Thymus (tissue), 11 donors: Measurements from ENCODE around the gene FAM171A2. TPM values are rescaled to one million over a fixed set of nuclear protein-coding genes. Genes with fewer than 3 reads are reported as not detected.

Source experiments
- DNase-seq, 9 donors: peaks; one replicate each; pipeline ENCODE4 v3.0.0-alpha.2; 2013; ENCODE audit warnings: low spot score in 9 of 9, low read depth in 6 of 9, missing footprints in 1 of 9
- H3K27ac ChIP-seq, 2 donors: one replicate each; pipeline ENCODE4 v1.5.1; 2013; ENCODE audit warnings: control low read depth in 1 of 2, low read depth in 1 of 2, low read length in 1 of 2, mild to moderate bottlenecking in 1 of 2, moderate library complexity in 1 of 2
- H3K27me3 ChIP-seq, 2 donors: one replicate each; pipeline ENCODE4 v1.5.1; 2013; ENCODE audit warnings: low read length in 1 of 2; ENCODE audit not compliant: control insufficient read depth in 2 of 2, insufficient read depth in 1 of 2
- H3K36me3 ChIP-seq, 2 donors: one replicate each; pipeline ENCODE4 v1.5.1; 2013; ENCODE audit warnings: low read length in 1 of 2, mild to moderate bottlenecking in 1 of 2, moderate library complexity in 1 of 2; ENCODE audit not compliant: control insufficient read depth in 2 of 2, insufficient read depth in 2 of 2
- H3K4me1 ChIP-seq, 2 donors: one replicate each; pipeline ENCODE4 v1.5.1; 2013; ENCODE audit warnings: low read length in 2 of 2; ENCODE audit not compliant: control insufficient read depth in 2 of 2, insufficient read depth in 2 of 2
- H3K4me3 ChIP-seq, 2 donors: one replicate each; pipeline ENCODE4 v1.5.1; 2013; ENCODE audit warnings: low read length in 2 of 2, control low read depth in 1 of 2, mild to moderate bottlenecking in 1 of 2
- H3K9me3 ChIP-seq, 2 donors: one replicate each; pipeline ENCODE4 v1.5.1; 2013; ENCODE audit warnings: low read length in 1 of 2, mild to moderate bottlenecking in 1 of 2; ENCODE audit not compliant: control insufficient read depth in 2 of 2, insufficient read depth in 1 of 2
- WGBS: extraction: QIAGEN DNeasy Blood & Tissue Kit; methylation state at CpG from one replicate; pipeline ENCODE4 v1.1.7; 2013; 5-methylcytosine and 5-hydroxymethylcytosine counted together
- polyA plus RNA-seq: library from polyadenylated mRNA; stranded (reverse); fragments of 200-250 nt; gene quantifications from one replicate; pipeline ENCODE4 v1.2.3, GENCODE V29; 2013
- total RNA-seq: library from RNA; stranded (reverse); fragments of 120-200 nt; gene quantifications from one replicate; pipeline ENCODE4 v1.2.4, GENCODE V29; 2013
- donor health status: healthy.

Gene FAM171A2
- total and polyA plus RNA-seq, 2 donors: 0.39 to 1.4 TPM

DNA sequence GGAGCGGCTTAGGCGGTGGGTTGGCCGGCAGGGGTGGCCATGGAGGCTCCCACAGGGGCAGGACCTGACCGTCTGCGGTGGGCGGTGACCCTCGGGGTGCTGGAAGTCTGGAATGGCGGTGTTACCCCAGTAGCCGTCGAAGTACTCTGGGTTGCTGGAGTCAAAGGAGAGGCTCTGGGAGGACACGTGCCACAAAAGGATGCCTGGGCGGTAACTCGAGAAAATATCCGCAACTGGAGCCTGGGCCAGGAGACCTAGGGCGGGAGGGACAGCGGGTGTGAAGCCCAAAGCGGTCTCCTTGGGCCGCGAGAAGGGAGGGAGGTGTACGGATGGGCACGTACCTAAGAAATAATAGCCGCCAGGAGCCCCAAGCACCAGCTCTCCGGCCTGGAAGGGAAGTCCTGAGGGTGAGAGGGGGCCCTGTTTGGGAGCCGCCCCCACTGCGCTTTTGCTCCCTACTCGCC is 21.2 kb upstream of the FAM171A2 start:
- DNase-seq: no peak
- Histone ChIP-seq H3K27me3 (peaks cover 19 to 64% of the 10 kb centered on the region in 2 donors), H3K9me3 (peaks cover 0 to 5% of the 10 kb centered on the region in 2 donors), H3K4me3 (peak overlapping the region; percentile 11 to 50), H3K36me3 (no peaks in the 10 kb centered on the region), H3K4me1 (peaks cover 6 to 21% of the 10 kb centered on the region in 2 donors), H3K27ac (no peak overlapping the region)
- 11% methylated on average over 26 of the region's 26 CpGs for WGBS

DNA sequence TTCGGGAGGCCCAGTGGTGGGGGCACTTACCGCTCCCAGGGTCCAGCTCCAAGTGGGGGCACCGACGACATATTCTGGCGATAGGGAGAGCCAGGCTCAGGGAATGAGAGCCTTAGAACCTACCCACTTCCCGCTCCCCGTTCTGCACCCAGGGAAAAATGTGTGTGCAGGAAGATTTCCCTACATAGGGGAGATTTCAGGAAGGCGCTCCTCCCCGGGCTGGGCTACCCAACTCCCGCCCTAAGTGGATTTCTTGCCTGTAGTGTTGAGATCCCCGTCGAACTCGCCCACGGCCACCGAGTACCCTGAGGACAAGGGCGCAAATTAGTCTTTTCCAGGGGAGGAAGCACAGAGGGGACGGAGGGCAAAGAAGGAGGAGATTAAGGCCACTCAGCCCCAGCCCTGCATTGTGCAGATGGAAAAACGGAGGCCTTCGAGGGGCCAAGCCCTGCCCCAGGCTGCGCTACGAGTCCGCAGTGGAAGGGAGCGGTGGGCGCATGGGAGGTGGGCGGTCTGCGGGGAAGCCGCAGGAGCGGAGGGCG is 20.7 kb upstream of the FAM171A2 start:
- peaks cover 0 to 5% of the 10 kb centered on the region in 2 donors for H3K9me3 ChIP-seq
- H3K27ac ChIP-seq: no peak overlapping the region
- H3K4me1 ChIP-seq: peaks cover 6 to 18% of the 10 kb centered on the region in 2 donors
- H3K27me3 ChIP-seq: peaks cover 19 to 64% of the 10 kb centered on the region in 2 donors
- H3K36me3 ChIP-seq: no peaks in the 10 kb centered on the region
- 70% methylated on average over 29 of the region's 29 CpGs for WGBS
- DNase-seq: no peak
- no peak overlapping the region for H3K4me3 ChIP-seq

DNA sequence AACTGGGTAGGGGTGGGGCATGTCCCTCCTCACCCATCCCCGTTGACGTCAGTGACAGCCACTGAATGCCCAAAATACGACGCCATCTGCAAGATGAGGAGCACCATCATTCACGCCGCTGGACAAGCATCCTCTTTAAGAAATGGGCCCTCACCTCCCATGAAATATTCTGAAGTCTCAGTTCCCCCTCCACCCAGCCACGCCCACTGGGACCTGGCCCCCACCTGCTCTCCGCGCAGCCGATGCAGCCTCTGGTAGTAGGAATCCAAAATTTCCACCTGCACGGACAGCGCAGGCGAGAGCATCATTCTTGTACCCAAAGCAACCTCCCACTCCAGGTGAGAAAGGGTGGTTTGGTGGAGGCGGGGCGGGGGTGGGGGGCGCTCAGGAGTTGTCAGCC is 20.2 kb upstream of the FAM171A2 start:
- no peak overlapping the region for H3K4me3 ChIP-seq
- WGBS: 95% methylated on average over 16 of the region's 16 CpGs
- no peaks in the 10 kb centered on the region for H3K36me3 ChIP-seq
- H3K27me3 ChIP-seq: peaks cover 19 to 64% of the 10 kb centered on the region in 2 donors
- no peak overlapping the region for H3K27ac ChIP-seq
- peaks cover 0 to 5% of the 10 kb centered on the region in 2 donors for H3K9me3 ChIP-seq
- H3K4me1 ChIP-seq: peaks cover 6 to 18% of the 10 kb centered on the region in 2 donors
- no peak for DNase-seq

DNA sequence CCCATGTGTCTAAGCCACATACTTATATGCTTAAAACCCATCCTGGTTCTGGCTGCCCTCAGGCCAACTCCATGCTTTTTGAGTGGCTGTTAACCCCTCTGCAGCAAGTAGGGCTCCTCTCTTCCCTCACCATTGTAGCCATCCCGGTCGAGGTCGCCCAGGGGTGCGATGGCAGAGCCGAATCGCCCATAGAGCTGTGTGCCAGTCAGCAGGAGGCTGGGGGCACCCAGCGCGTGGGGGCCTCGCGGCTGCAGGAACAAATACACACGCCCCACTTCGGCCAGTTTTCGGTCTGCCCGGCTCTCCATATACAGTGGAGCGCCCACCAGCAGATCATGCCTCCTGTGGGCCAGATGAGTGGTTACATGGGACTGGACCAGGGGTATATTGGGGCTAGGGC is 19.7 kb upstream of the FAM171A2 start:
- Histone ChIP-seq H3K9me3 (peaks cover 0 to 6% of the 10 kb centered on the region in 2 donors), H3K27me3 (peaks cover 19 to 65% of the 10 kb centered on the region in 2 donors), H3K4me1 (peaks cover 6 to 18% of the 10 kb centered on the region in 2 donors), H3K4me3 (no peak overlapping the region), H3K27ac (no peak overlapping the region), H3K36me3 (no peaks in the 10 kb centered on the region)
- DNase-seq: no peak
- 98% methylated on average over 15 of the region's 15 CpGs for WGBS

DNA sequence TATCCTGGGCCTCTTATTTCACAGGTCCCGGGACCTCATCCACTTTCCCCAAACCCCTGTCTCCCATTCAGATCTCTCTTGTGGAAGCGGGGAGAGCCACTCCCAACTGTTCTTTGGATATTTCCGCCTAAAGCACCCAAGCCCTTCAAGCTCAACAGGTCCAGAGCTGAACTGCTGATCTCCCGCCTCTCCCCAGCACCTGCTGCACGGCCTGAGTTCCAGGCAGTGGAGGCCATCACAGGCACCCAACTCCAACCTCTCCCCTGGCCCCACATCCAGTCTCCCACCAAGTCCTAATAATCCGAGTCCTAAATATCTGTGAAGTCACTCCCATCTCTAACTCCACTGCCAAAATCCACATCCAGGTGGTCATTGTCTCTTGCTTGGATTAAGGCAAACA is 19.3 kb upstream of the FAM171A2 start:
- DNase-seq: no peak
- Histone ChIP-seq H3K4me3 (no peak overlapping the region), H3K36me3 (no peaks in the 10 kb centered on the region), H3K27me3 (peaks cover 19 to 68% of the 10 kb centered on the region in 2 donors), H3K9me3 (peaks cover 0 to 7% of the 10 kb centered on the region in 2 donors), H3K4me1 (peaks cover 6 to 18% of the 10 kb centered on the region in 2 donors), H3K27ac (no peak overlapping the region)
- 97% methylated on average over 6 of the region's 6 CpGs for WGBS

DNA sequence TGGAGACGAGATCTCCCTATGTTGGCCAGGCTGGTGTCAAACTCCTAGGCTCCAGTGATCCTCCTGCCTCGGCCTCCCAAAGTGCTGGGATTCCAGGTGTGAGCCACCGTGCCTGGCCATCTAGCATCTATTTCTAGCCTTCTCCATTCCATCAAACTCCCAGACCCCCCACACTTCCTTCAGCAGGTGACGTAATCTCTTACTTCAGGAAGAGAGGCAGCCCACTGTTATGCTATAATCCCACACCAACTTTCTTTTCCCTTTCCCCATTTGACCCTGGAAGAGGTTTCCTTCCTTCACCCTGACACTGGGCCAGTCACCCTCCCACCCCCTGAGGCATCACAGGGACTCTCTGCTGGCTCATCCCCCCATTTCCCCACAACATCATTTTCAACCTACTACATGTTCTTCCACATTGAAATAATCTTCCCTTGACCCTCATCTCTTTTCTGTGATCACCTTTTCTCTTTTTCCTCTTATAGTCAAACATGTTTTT is 18.2 kb upstream of the FAM171A2 start:
- peaks cover 6 to 18% of the 10 kb centered on the region in 2 donors for H3K4me1 ChIP-seq
- no peak for DNase-seq
- H3K9me3 ChIP-seq: peaks cover 0 to 7% of the 10 kb centered on the region in 2 donors
- H3K36me3 ChIP-seq: no peaks in the 10 kb centered on the region
- H3K27me3 ChIP-seq: peaks cover 19 to 66% of the 10 kb centered on the region in 2 donors
- 90% methylated on average over 4 of the region's 4 CpGs for WGBS
- no peak overlapping the region for H3K4me3 ChIP-seq
- no peak overlapping the region for H3K27ac ChIP-seq

DNA sequence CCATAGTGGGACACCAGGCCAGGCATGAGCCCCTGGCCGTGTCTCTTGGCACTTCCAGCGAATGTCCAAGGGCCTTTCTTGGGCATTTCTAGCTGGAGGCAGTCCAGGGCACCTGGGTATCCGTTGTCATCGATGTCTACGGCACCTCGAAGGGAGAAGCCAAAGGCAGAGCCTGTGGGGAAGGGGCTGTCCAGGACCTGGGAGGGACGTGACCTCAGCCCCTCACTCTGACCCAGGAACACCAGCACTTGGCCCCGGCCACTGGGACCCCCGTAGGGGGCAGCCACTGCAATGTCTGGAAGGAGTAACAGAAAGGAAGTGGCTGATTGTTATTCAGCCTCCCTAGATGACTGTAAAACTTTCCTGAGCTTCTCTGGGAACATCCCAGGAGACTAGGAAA is 17.1 kb upstream of the FAM171A2 start:
- Histone ChIP-seq H3K27me3 (peaks cover 15 to 65% of the 10 kb centered on the region in 2 donors), H3K36me3 (no peaks in the 10 kb centered on the region), H3K4me3 (no peak overlapping the region), H3K9me3 (peaks cover 0 to 7% of the 10 kb centered on the region in 2 donors), H3K27ac (no peak overlapping the region), H3K4me1 (peaks cover 2 to 14% of the 10 kb centered on the region in 2 donors)
- no peak for DNase-seq
- WGBS: 90% methylated on average over 9 of the region's 9 CpGs

DNA sequence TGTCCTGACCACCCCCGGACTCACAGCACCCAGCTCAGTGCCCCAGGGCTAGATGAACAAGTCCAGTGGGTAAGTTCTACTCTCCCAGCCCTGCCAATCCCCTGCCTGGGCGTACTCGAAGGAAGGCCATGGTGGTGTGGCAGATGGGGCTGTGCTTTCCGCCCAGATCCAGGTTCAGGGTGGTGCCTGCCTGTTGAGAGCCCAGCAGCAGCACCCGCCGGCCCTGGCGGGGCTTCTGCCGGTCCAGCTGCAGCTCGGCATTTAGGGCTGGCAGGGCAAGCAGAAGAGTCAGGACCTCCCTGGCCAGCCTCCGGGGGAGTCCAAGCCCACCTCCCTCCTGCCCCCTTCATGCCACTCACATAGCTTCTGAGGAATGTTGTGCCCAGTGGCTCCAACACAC is 16.2 kb upstream of the FAM171A2 start:
- peaks cover 0 to 2% of the 10 kb centered on the region in 2 donors for H3K9me3 ChIP-seq
- no peak for DNase-seq
- 93% methylated on average over 10 of the region's 10 CpGs for WGBS

DNA sequence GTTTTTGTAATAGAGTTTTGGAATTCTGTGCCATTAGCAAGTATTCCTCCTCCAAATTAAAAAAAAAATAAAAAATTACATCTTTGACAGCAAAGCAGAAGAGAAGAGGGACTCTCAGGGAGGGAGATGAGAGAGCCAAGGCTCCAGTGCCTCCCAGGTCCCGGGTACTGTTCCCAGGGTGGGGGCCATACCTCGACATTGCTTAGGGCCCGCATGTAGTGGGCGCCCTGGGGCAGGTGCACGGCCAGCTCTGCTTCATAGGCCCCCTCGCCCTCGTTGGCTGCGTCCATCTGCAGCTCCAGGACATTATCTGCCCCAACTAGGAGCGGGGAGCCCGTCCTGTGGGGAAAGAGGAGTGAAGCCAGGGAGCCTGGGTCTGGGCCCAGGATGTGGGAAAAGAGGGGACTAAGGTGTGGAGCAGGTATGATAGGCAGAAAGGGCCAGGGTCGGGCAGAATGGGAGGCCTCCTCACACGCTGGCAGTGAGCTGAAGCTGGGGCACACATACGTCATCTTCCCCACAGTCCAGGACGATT is 14.6 kb upstream of the FAM171A2 start:
- whole genome bisulfite sequencing: 96% methylated on average over 14 of the region's 14 CpGs
- DNase-seq: no peak
- Histone ChIP-seq H3K27ac (no peak overlapping the region), H3K27me3 (peaks cover under 1 to 64% of the 10 kb centered on the region in 2 donors), H3K9me3 (peaks cover 0 to 2% of the 10 kb centered on the region in 2 donors), H3K4me3 (no peak overlapping the region), H3K36me3 (no peaks in the 10 kb centered on the region), H3K4me1 (no peaks in the 10 kb centered on the region)

More for the DNA sequence above, 16.2 kb upstream of the FAM171A2 start:
- Histone ChIP-seq H3K4me3 (no peak overlapping the region), H3K27me3 (peaks cover 11 to 65% of the 10 kb centered on the region in 2 donors), H3K4me1 (peaks cover 0 to 7% of the 10 kb centered on the region in 2 donors), H3K36me3 (no peaks in the 10 kb centered on the region), H3K27ac (no peak overlapping the region)
